SK-N-MC (cell line): Measurements from ENCODE around the gene LRG1.
"Not testable (repeated sequence)": the region's sequence is repeated elsewhere in the genome, so short reads cannot be mapped to it uniquely, and the experiment has no call there.

Experiments used
- DNase-seq: peaks from one replicate; pipeline ENCODE4 v3.0.0-alpha.2; 2011; ENCODE audit warnings: low read depth, low spot score
- H3K27ac ChIP-seq: fragments of 200-600 bp; sonication (generic); 2 replicates; pipeline ENCODE4 v1.5.1; 2016; ENCODE audit warnings: mixed run types
- H3K36me3 ChIP-seq: fragments of 200-600 bp; sonication (generic); 2 replicates; pipeline ENCODE4 v1.6.1; 2017; ENCODE audit warnings: antibody characterized with exemption, low read length, mixed read lengths; ENCODE audit not compliant: insufficient read depth
- H3K4me3 ChIP-seq: fragments of 200-600 bp; sonication (generic); 2 replicates; pipeline ENCODE4 v1.5.1; 2016
- H3K9ac ChIP-seq: fragments of 200-600 bp; sonication (generic); 2 replicates; pipeline ENCODE4 v1.8.0; 2017; ENCODE audit warnings: mixed run types, mixed read lengths; ENCODE audit not compliant: insufficient read length
- H3K9me3 ChIP-seq: fragments of 200-600 bp; sonication (generic); 2 replicates; pipeline ENCODE4 v1.6.1; 2017; ENCODE audit warnings: low read depth, mild to moderate bottlenecking, antibody characterized with exemption, low read length, moderate library complexity, mixed read lengths
- EZH2 ChIP-seq: fragments of 200-600 bp; sonication (generic); IDR thresholded peaks from one replicate; pipeline ENCODE4 v1.6.1; 2017; ENCODE audit warnings: antibody characterized with exemption
- FOXP2 ChIP-seq: optimal IDR thresholded peaks from 2 replicates; pipeline ENCODE3; 2011; ENCODE audit warnings: mild to moderate bottlenecking, moderate library complexity; ENCODE audit not compliant: insufficient read depth; ENCODE audit errors: extremely low read length, control extremely low read depth
- POLR2AphosphoS5 ChIP-seq: IDR thresholded peaks from 2 replicates; pipeline ENCODE4 v1.6.1; 2012; ENCODE audit warnings: mild to moderate bottlenecking, low read depth, low read length, borderline replicate concordance

LRG1 gene

GRCh38 chr19:4570402-4570801 lies 30.6 kb upstream of the LRG1 start:
- no peaks in the 10 kb centered on the region for H3K36me3 ChIP-seq
- H3K27ac ChIP-seq, result no peak overlapping the region
- no peak overlapping the region for H3K4me3 ChIP-seq
- no peaks in the 10 kb centered on the region for H3K9me3 ChIP-seq
- no peak overlapping the region for H3K9ac ChIP-seq
- no peak for TF ChIP-seq FOXP2
- TF ChIP-seq POLR2AphosphoS5, result no peak
- TF ChIP-seq EZH2, result no peak
- no peak for DNase-seq

DNA sequence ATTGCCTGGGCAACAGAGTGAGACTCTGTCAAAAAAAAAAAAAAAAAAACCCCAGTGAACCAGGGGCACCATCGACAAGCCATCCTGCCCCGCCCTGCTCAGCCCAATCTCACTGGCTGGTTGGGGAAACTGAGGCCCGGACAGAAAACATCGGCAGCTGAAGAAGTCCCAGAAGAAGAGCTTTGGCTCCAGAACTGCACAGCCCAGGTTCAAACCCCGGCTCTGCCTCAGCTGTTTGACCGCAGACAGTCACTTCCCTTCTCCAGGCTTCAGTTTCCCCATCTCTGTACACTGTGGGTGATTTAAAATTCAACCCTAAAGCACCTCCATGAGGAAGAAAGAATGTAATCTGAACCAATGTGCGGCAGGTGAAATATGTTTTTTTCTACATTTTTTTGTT lies 29.1 kb upstream of the LRG1 start:
- TF ChIP-seq POLR2AphosphoS5, result no peak
- TF ChIP-seq FOXP2, result no peak
- no peak for TF ChIP-seq EZH2
- H3K27ac ChIP-seq, result no peak overlapping the region

GRCh38 chr19:4567584-4568071 lies 27.8 kb upstream of the LRG1 start:
- no peak overlapping the region for H3K27ac ChIP-seq
- no peak for TF ChIP-seq EZH2
- no peak for TF ChIP-seq FOXP2
- no peak for TF ChIP-seq POLR2AphosphoS5
- H3K4me3 ChIP-seq, result no peak overlapping the region
- H3K9ac ChIP-seq, result no peak overlapping the region
- no peaks in the 10 kb centered on the region for H3K36me3 ChIP-seq
- H3K9me3 ChIP-seq, result no peaks in the 10 kb centered on the region
- DNase-seq, result no peak

More for the DNA sequence above, 29.1 kb upstream of the LRG1 start:
- Histone ChIP-seq H3K36me3 (no peaks in the 10 kb centered on the region), H3K9me3 (no peaks in the 10 kb centered on the region), H3K4me3 (no peak overlapping the region), H3K9ac (no peak overlapping the region)
- no peak for DNase-seq

GRCh38 chr19:4566402-4567051 lies 26.7 kb upstream of the LRG1 start:
- H3K27ac ChIP-seq, result no peak overlapping the region

DNA sequence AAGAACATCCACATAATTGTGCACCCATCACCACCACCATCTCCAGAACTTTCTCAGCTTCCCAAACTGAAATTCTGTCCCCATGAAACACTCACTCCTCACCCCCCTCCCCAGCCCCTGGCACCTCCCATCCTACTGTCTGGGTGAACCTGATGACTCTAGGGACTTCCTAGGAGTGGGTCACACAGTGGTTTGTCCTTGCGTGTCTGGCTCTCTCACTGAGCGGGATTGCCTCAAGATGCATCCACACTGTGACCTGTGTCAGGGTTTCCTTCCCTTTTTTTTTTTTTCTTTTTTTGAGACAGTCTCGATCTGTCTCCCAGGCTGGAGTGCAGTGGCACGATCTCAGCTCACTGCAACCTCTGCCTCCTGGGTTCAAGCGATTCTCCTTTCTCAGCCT lies 23.7 kb upstream of the LRG1 start:
- not testable (repeated sequence) for H3K27ac ChIP-seq, H3K36me3 ChIP-seq, DNase-seq, H3K9ac ChIP-seq, H3K9me3 ChIP-seq, H3K4me3 ChIP-seq

More at GRCh38 chr19:4566402-4567051, 26.7 kb upstream of the LRG1 start:
- H3K9ac ChIP-seq, result no peak overlapping the region
- no peak for DNase-seq
- no peaks in the 10 kb centered on the region for H3K9me3 ChIP-seq
- no peak for TF ChIP-seq FOXP2
- TF ChIP-seq EZH2, result no peak
- no peak for TF ChIP-seq POLR2AphosphoS5
- H3K36me3 ChIP-seq, result no peaks in the 10 kb centered on the region
- no peak overlapping the region for H3K4me3 ChIP-seq

- H3K27ac ChIP-seq, H3K9ac ChIP-seq, DNase-seq, H3K9me3 ChIP-seq, H3K4me3 ChIP-seq, H3K36me3 ChIP-seq: not testable (repeated sequence)
Observed at GRCh38 chr19:4562085-4562484, 22.2 kb upstream of the LRG1 start.

- H3K36me3 ChIP-seq, result no peaks in the 10 kb centered on the region
- no peak within 1 kb of the TSS for H3K4me3 ChIP-seq
- no peak within 1 kb of the TSS for H3K9ac ChIP-seq
- TF ChIP-seq FOXP2 (no peak), EZH2 (no peak), POLR2AphosphoS5 (no peak)
- DNase-seq, result no peak
- no peaks in the 10 kb centered on the region for H3K9me3 ChIP-seq
- no peak within 1 kb of the TSS for H3K27ac ChIP-seq
Observed at GRCh38 chr19:4559569-4559968, 19.7 kb upstream of the LRG1 start, which contains the start of gene SEMA6B. Gene SEMA6B (minus strand): TSS chr19:4559684. CDS start chr19:4558457, 1,227 bp downstream.

GRCh38 chr19:4557971-4558941 lies 18.4 kb upstream of the LRG1 start:
- Histone ChIP-seq H3K36me3 (no peaks in the 10 kb centered on the region), H3K9ac (no peak overlapping the region), H3K4me3 (peak overlapping the region; percentile 40; the same call in 1 of the 2 replicates), H3K9me3 (no peaks in the 10 kb centered on the region), H3K27ac (no peak overlapping the region)
- TF ChIP-seq EZH2, result no peak
- no peak for TF ChIP-seq FOXP2
- TF ChIP-seq POLR2AphosphoS5, result no peak
- DNase-seq, result no peak

DNA sequence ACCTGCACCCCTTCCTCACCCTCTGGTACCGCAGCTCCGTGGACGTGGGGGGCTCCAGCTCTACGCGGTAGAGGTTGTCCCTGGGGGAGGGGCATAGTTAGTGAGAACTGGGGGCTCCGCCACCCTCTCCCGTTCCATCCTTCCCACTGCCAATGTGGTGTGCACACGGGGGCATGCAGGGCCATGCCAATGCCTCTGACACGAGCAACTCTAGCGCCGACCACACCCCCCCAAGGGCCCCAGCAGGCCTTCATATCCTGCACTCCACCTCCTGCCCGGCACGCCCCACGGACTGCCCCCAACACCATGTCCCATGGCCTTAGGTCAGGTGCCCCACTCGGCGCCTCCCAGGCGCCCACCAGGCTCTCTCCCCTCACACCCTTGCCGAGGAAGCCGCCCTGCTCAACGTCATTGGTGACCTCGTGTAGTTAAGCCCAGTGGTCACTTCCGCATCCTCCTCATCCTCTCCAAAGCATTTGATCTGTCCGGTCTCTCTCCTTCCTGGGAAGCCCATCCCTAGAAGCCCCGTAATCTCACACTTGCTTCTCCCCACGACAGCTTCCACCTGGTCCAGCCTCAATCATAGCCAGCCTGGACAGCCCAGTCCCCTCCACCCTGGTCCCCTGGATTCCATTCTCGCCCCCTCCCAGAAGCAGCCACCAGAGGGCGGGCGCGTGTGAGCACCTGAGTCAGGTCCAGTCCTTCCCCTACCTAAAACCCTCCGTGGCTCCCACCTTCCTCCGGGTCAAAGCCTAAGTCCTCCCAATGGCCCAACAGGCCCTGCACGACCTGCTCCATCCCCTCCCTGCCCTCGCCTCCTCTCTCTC lies 17.5 kb upstream of the LRG1 start:
- Histone ChIP-seq H3K9ac (no peak overlapping the region), H3K4me3 (no peak overlapping the region), H3K9me3 (no peaks in the 10 kb centered on the region), H3K27ac (no peak overlapping the region), H3K36me3 (no peaks in the 10 kb centered on the region)
- no peak for DNase-seq
- no peak for TF ChIP-seq FOXP2
- TF ChIP-seq POLR2AphosphoS5, result no peak
- TF ChIP-seq EZH2, result no peak
